SK-N-SH treated with all-trans-retinoic acid at 6 μM for 48 hours (cell line): ENCODE measurements around the gene ACMSD.

Source experiments
- ISL1 ChIP-seq: fragments of 250-450 bp; sonication (Bioruptor Pico); IDR thresholded peaks from 2 replicates; pipeline ENCODE4 v2.1.2; 2022; ENCODE audit warnings: mild to moderate bottlenecking, moderate library complexity
- PATZ1 ChIP-seq: fragments of 250-450 bp; sonication (Bioruptor Pico); IDR thresholded peaks from 2 replicates; pipeline ENCODE4 v1.8.0; 2020; ENCODE audit warnings: mild to moderate bottlenecking, moderate library complexity, borderline replicate concordance
- POU6F1 ChIP-seq: fragments of 250-450 bp; sonication (Bioruptor Pico); IDR thresholded peaks from 2 replicates; pipeline ENCODE4 v1.8.0; 2021; ENCODE audit warnings: low read depth, mild to moderate bottlenecking, moderate library complexity, borderline replicate concordance
- RARB ChIP-seq: fragments of 250-450 bp; sonication (Bioruptor Pico); IDR thresholded peaks from 2 replicates; pipeline ENCODE4 v1.8.0; 2021; ENCODE audit warnings: mild to moderate bottlenecking, moderate library complexity
- TSHZ2 ChIP-seq: fragments of 250-450 bp; sonication (Bioruptor Pico); IDR thresholded peaks from 2 replicates; pipeline ENCODE4 v1.5.0; 2020; ENCODE audit warnings: mild to moderate bottlenecking, moderate library complexity

- TF ChIP-seq PATZ1 (CRISPR knock-in tag) (no peak), POU6F1 (CRISPR knock-in tag) (no peak), TSHZ2 (CRISPR knock-in tag) (no peak), RARB (CRISPR knock-in tag) (no peak), ISL1 (CRISPR knock-in tag) (no peak)
Measured at GRCh38 chr2:134836986-134837385, 1.4 kb upstream of the ACMSD start.
